HUES64 (cell line): ENCODE measurements around the gene NR4A3.

ENCODE experiments used
- H3K27ac ChIP-seq: 2 replicates; pipeline ENCODE4 v1.7.0; 2013; ENCODE audit warnings: low read depth, low read length, inconsistent platforms
- H3K27me3 ChIP-seq: 2 replicates; pipeline ENCODE4 v1.6.1; 2013; ENCODE audit warnings: mild to moderate bottlenecking, low read length; ENCODE audit not compliant: insufficient read depth
- H3K36me3 ChIP-seq: 2 replicates; pipeline ENCODE4 v1.6.1; 2013; ENCODE audit warnings: mild to moderate bottlenecking, low read length; ENCODE audit not compliant: insufficient read depth
- H3K4me1 ChIP-seq: 2 replicates; pipeline ENCODE4 v1.6.1; 2013; ENCODE audit warnings: mild to moderate bottlenecking, low read length, moderate library complexity; ENCODE audit not compliant: insufficient read depth
- H3K4me3 ChIP-seq: 2 replicates; pipeline ENCODE4 v1.5.1; 2013; ENCODE audit warnings: mild to moderate bottlenecking, low read length, moderate library complexity
- H3K9ac ChIP-seq: 2 replicates; pipeline ENCODE4 v1.6.1; 2013; ENCODE audit warnings: mild to moderate bottlenecking, low read depth, low read length
- H3K9me3 ChIP-seq: 2 replicates; pipeline ENCODE4 v1.6.1; 2013; ENCODE audit warnings: low read depth, low read length; ENCODE audit not compliant: insufficient read depth
- WGBS: fragments of 150-250, 120-280 bp; methylation state at CpG from one replicate; pipeline ENCODE4 v1.1.7; 2013; ENCODE audit warnings: missing lambda C conversion rate; 5-methylcytosine and 5-hydroxymethylcytosine counted together

NR4A3 gene

DNA sequence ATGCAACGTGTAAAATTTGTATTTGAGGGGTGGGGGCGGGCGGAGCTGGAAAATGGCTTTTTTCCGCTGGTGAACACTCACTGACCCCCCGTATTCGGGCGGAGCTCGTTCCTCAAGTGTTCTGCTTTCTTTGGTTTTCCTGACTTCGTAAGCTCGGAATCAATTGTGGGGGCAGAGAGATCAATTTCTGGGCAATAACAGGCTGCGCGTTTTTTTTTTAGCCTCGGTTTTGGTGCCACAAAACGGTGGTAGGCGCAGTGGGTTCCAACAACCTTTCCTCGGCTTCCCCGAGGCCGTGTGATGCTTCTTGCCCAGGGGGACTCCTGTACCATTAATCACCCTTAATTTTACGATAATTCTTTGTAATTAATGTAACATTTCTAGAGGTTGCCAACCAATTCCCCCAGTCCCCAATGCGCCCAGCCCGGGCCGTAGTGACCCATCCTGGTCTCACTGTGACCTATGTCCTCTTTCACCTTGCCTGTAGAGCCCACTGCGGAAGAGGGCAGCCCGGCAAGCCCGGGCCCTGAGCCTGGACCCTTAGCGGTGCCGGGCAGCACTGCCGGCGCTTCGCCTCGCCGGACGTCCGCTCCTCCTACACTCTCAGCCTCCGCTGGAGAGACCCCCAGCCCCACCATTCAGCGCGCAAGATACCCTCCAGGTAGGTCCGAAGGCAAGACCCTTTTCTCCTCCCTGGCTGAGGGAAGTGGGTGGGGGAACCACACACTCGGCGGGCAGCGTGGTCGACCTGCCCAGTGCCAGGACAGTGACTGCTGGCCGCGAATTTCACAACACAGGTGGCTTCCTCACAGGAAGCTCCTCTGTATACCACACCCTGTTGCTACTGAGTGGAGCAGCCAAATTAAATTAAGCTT is 3.7 kb downstream of the NR4A3 start:
- WGBS, result 4% methylated on average over 44 of the region's 44 CpGs
- Histone ChIP-seq H3K36me3 (no peaks in the 10 kb centered on the region), H3K27me3 (peaks cover 100% of the 10 kb centered on the region), H3K27ac (no peak overlapping the region), H3K9me3 (no peaks in the 10 kb centered on the region), H3K4me1 (peaks cover 14% of the 10 kb centered on the region), H3K9ac (no peak overlapping the region), H3K4me3 (peak overlapping the region; percentile 65)

GRCh38 chr9:99826579-99826978 is 4.9 kb downstream of the NR4A3 start:
- Histone ChIP-seq H3K36me3 (no peaks in the 10 kb centered on the region), H3K4me1 (peaks cover 10% of the 10 kb centered on the region), H3K27ac (no peak overlapping the region), H3K9ac (no peak overlapping the region), H3K4me3 (no peak overlapping the region), H3K9me3 (no peaks in the 10 kb centered on the region), H3K27me3 (peaks cover 100% of the 10 kb centered on the region)
- WGBS, result 76% methylated on average over 3 of the region's 3 CpGs

GRCh38 chr9:99827244-99827643 is 5.6 kb downstream of the NR4A3 start:
- no peaks in the 10 kb centered on the region for H3K36me3 ChIP-seq
- H3K9ac ChIP-seq, result no peak overlapping the region
- peaks cover 10% of the 10 kb centered on the region for H3K4me1 ChIP-seq
- no peaks in the 10 kb centered on the region for H3K9me3 ChIP-seq
- 69% methylated on average over 2 of the region's 2 CpGs for WGBS
- H3K4me3 ChIP-seq, result no peak overlapping the region
- H3K27ac ChIP-seq, result no peak overlapping the region
- H3K27me3 ChIP-seq, result peaks cover 100% of the 10 kb centered on the region

- H3K4me1 ChIP-seq, result peaks cover 7% of the 10 kb centered on the region
- peaks cover 96% of the 10 kb centered on the region for H3K27me3 ChIP-seq
- 73% methylated on average over 15 of the region's 15 CpGs for WGBS
- no peak overlapping the region for H3K9ac ChIP-seq
- H3K4me3 ChIP-seq, result peak overlapping the region; percentile 47
- no peaks in the 10 kb centered on the region for H3K36me3 ChIP-seq
- no peaks in the 10 kb centered on the region for H3K9me3 ChIP-seq
- no peak overlapping the region for H3K27ac ChIP-seq
Measured at GRCh38 chr9:99828054-99828416, 6.3 kb downstream of the NR4A3 start.

DNA sequence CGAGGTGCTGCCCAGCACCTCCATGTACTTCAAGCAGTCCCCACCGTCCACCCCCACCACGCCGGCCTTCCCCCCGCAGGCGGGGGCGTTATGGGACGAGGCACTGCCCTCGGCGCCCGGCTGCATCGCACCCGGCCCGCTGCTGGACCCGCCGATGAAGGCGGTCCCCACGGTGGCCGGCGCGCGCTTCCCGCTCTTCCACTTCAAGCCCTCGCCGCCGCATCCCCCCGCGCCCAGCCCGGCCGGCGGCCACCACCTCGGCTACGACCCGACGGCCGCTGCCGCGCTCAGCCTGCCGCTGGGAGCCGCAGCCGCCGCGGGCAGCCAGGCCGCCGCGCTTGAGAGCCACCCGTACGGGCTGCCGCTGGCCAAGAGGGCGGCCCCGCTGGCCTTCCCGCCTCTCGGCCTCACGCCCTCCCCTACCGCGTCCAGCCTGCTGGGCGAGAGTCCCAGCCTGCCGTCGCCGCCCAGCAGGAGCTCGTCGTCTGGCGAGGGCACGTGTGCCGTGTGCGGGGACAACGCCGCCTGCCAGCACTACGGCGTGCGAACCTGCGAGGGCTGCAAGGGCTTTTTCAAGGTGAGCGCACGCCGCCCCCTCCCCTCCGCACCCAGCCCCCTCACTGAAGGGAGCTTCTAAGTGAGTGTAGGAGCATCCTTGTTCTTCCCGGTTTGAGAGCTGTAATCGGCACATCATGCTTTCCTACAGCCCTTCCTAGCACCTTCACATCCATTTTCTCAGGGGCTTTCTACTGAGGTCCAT is 6.9 kb downstream of the NR4A3 start:
- H3K4me3 ChIP-seq, result peak overlapping the region; percentile 47
- 3% methylated on average over 78 of the region's 78 CpGs for WGBS
- peaks cover 90% of the 10 kb centered on the region for H3K27me3 ChIP-seq
- peaks cover 6% of the 10 kb centered on the region; the same call in 1 of the 2 replicates for H3K4me1 ChIP-seq
- H3K9ac ChIP-seq, result 0 out of 2 replicates have a peak overlapping the region, but pooled peaks have one; percentile 17
- no peaks in the 10 kb centered on the region for H3K9me3 ChIP-seq
- no peaks in the 10 kb centered on the region for H3K36me3 ChIP-seq
- no peak overlapping the region for H3K27ac ChIP-seq

GRCh38 chr9:99831857-99832557 is 10.3 kb downstream of the NR4A3 start:
- Histone ChIP-seq H3K27me3 (peaks cover 56% of the 10 kb centered on the region), H3K36me3 (no peaks in the 10 kb centered on the region), H3K4me3 (no peak overlapping the region), H3K4me1 (peaks cover 4% of the 10 kb centered on the region; the same call in 1 of the 2 replicates), H3K27ac (no peak overlapping the region), H3K9ac (no peak overlapping the region), H3K9me3 (no peaks in the 10 kb centered on the region)
- WGBS, result 96% methylated on average over 2 of the region's 3 CpGs

- no peaks in the 10 kb centered on the region for H3K9me3 ChIP-seq
- H3K27ac ChIP-seq, result no peak overlapping the region
- no peaks in the 10 kb centered on the region for H3K36me3 ChIP-seq
- WGBS, result 95% methylated on average over 7 of the region's 7 CpGs
- H3K4me3 ChIP-seq, result no peak overlapping the region
- H3K9ac ChIP-seq, result no peak overlapping the region
- peaks cover 51% of the 10 kb centered on the region for H3K27me3 ChIP-seq
- peaks cover 4% of the 10 kb centered on the region; the same call in 1 of the 2 replicates for H3K4me1 ChIP-seq
Measured at GRCh38 chr9:99832558-99832864, 10.8 kb downstream of the NR4A3 start.

- no peak overlapping the region for H3K9ac ChIP-seq
- H3K9me3 ChIP-seq, result no peaks in the 10 kb centered on the region
- H3K27ac ChIP-seq, result no peak overlapping the region
- peaks cover 39% of the 10 kb centered on the region for H3K27me3 ChIP-seq
- peaks cover 4% of the 10 kb centered on the region; the same call in 1 of the 2 replicates for H3K4me1 ChIP-seq
- H3K4me3 ChIP-seq, result no peak overlapping the region
- no peaks in the 10 kb centered on the region for H3K36me3 ChIP-seq
- WGBS, result 90% methylated on average over 3 of the region's 4 CpGs
Measured at GRCh38 chr9:99833735-99834134, 12.1 kb downstream of the NR4A3 start.

- no peak overlapping the region for H3K4me3 ChIP-seq
- H3K27me3 ChIP-seq, result peaks cover 31% of the 10 kb centered on the region
- no peaks in the 10 kb centered on the region for H3K9me3 ChIP-seq
- H3K4me1 ChIP-seq, result no peaks in the 10 kb centered on the region
- WGBS, result 79% methylated on average over 2 of the region's 3 CpGs
- H3K9ac ChIP-seq, result no peak overlapping the region
- H3K36me3 ChIP-seq, result no peaks in the 10 kb centered on the region
- H3K27ac ChIP-seq, result no peak overlapping the region
Measured at GRCh38 chr9:99834474-99834873, 12.8 kb downstream of the NR4A3 start.

GRCh38 chr9:99835142-99835541 is 13.5 kb downstream of the NR4A3 start:
- H3K9ac ChIP-seq, result no peak overlapping the region
- no peaks in the 10 kb centered on the region for H3K4me1 ChIP-seq
- no peak overlapping the region for H3K4me3 ChIP-seq
- peaks cover 25% of the 10 kb centered on the region for H3K27me3 ChIP-seq
- no peaks in the 10 kb centered on the region for H3K36me3 ChIP-seq
- no peak overlapping the region for H3K27ac ChIP-seq
- H3K9me3 ChIP-seq, result no peaks in the 10 kb centered on the region

GRCh38 chr9:99835581-99835980 is 13.9 kb downstream of the NR4A3 start:
- Histone ChIP-seq H3K9me3 (no peaks in the 10 kb centered on the region), H3K27ac (no peak overlapping the region), H3K4me1 (no peaks in the 10 kb centered on the region), H3K36me3 (no peaks in the 10 kb centered on the region), H3K4me3 (no peak overlapping the region), H3K27me3 (peaks cover 20% of the 10 kb centered on the region), H3K9ac (no peak overlapping the region)
